HG02610 (cell line): ENCODE data around the gene FATE1.

Experiments used
- ATAC-seq: cut with Tn5 transposase; IDR thresholded peaks from one replicate; pipeline ENCODE4 v1.9.1; 2021; ENCODE audit warnings: mild to moderate bottlenecking, moderate library complexity; ENCODE audit not compliant: unreplicated experiment

The FATE1 gene

GRCh38 chrX:151741606-151742005 lies 25.8 kb downstream of the FATE1 start:
- ATAC-seq, result no peak

- no peak for ATAC-seq
Observed at GRCh38 chrX:151742311-151742710, 26.5 kb downstream of the FATE1 start.

- no peak for ATAC-seq
Observed at GRCh38 chrX:151743651-151744470, 28.0 kb downstream of the FATE1 start.

- ATAC-seq, result no peak
Observed at GRCh38 chrX:151745651-151746050, 29.8 kb downstream of the FATE1 start.

- no peak for ATAC-seq
Observed at GRCh38 chrX:151746502-151746901, 30.7 kb downstream of the FATE1 start.

- no peak for ATAC-seq
Observed at GRCh38 chrX:151750511-151750910, 34.7 kb downstream of the FATE1 start.

- ATAC-seq, result no peak
Observed at GRCh38 chrX:151752847-151753246, 37.0 kb downstream of the FATE1 start.

- ATAC-seq, result peak; percentile 79
Observed at GRCh38 chrX:151753313-151754046, 37.6 kb downstream of the FATE1 start.

- ATAC-seq, result no peak
Observed at GRCh38 chrX:151754047-151754429, 38.2 kb downstream of the FATE1 start.

GRCh38 chrX:151754641-151755215 lies 38.9 kb downstream of the FATE1 start:
- no peak for ATAC-seq

- ATAC-seq, result no peak
Observed at GRCh38 chrX:151759041-151759708, 43.3 kb downstream of the FATE1 start.

- no peak for ATAC-seq
Observed at GRCh38 chrX:151762802-151763201, 47.0 kb downstream of the FATE1 start.

GRCh38 chrX:151763711-151764110 lies 47.9 kb downstream of the FATE1 start:
- ATAC-seq, result no peak

GRCh38 chrX:151765026-151765425 lies 49.2 kb downstream of the FATE1 start:
- ATAC-seq, result no peak

GRCh38 chrX:151771726-151772125 lies 55.9 kb downstream of the FATE1 start:
- no peak for ATAC-seq
